Measurements from ENCODE around the gene PAK3.

The PAK3 gene

DNA sequence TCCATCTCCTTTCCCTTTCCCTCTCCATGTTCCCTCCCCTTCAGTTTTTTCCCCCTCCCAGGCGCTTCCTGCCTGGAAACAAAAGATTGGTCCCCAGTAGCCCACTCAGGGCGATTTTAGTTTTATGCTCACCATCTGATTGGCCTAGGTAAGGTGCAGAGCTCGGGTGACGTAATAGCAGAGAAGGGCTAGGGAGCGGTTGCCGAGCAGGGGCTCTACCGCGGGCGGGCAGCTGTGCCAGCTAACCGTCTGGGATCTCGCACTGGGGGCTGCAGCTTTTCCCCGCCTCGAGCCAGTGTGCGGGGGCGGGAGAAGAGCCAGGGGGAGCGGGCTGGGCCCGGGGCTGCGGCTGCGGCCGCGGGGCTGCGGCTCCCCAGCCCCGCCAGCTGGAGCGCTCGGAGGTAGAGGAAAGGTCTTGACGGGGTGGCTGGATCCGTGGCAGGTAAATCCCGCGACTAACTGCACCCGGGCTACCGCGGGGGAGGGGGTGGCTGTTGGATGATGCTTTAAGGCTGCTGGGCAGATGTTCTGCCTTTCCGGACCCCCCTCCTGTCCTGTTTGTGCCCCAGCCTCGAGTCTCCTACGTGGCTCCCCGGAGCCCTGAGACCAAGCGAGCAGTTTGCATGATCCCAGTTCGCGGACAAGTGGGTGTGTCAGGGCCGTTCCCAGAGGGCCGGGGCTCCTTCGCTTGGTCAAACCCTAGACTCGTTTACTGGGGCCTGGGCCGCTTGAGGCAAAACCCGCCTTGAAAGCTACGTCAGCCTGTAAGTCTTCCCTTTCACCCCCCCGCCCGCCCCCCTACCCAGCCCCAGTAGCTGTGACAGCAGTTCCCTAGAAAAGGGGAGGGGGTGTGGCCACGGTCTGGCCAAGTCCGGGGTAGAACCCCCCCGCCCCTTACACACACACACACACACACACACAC, at the start of gene PAK3:
Gene PAK3 (plus strand): TSS at position 218 of the 922 bp plus-strand sequence. CDS start 26,913 bp downstream, outside the sequence.
- no peak for DNase-seq

DNA sequence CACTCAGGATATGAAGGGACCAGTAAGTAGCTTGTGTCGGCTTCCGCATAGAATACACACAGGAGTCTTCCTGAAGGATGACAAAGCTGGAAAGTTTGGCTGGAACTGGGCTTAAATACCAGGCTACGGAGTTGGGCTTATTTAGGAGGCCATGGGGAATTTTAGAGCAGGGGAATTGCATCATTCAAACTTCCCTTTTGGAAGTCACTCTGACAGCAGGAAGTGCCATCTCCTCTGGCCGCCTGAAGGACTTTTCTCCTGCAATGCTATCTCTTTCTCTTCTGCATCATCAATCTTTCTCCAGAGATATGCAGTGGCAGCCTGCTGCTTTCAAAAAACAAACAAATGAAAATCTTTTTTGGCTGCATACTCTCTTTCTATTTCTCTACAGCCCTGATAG, 48.4 kb upstream of the PAK3 start:
- no peak for DNase-seq

DNA sequence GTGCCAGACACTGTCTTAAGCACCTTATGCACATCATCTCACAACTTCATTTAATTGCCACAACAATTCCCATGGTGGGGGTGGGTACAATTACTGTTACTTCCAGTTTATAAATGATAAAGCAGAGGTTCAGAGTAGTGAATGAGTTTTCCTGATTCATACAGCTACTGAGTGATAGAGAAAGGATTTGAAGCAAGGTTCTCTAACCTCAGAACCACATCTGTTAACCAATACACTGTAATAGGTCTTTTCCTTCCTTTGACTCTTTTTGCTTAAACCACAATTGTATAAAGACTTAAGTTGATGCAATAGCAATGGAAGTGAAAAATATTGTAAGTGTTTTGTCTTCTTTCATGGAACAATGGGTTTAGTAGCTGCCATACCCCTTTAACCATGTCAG, 43.5 kb upstream of the PAK3 start:
- no peak for DNase-seq

DNA sequence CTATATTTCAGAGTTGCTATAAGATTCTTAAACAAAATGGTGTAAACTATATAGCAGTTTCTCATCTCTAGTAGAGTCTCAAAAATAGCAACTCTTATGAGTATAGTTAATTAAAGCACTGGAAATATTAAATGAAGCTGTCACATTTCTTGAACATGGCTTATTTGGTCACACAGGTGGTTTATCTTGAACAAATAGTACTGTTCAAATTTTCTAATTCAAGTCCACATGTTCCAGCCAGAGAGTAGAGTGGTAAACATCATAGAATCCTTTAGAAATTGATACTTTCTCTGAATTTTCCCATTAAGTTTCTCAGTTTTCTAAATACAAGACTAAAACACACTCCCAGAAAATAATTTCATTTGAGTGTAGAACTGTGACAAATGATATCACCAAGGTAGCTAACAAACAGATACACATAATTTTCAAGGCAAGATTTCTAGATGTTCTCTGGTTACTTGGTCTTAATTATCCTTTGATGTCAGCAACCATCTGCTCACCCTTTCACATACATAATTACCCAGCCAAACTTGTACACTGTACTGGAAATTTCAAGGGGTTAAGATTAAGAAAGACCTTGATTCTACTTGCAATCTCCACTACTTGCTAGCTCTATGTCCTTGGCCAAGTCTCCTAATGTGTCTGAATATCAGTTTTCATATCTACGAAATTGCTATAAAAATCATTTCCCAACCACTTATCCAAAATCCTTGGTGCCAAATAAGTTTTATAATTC, 24.3 kb upstream of the PAK3 start:
- DNase-seq: no peak

DNA sequence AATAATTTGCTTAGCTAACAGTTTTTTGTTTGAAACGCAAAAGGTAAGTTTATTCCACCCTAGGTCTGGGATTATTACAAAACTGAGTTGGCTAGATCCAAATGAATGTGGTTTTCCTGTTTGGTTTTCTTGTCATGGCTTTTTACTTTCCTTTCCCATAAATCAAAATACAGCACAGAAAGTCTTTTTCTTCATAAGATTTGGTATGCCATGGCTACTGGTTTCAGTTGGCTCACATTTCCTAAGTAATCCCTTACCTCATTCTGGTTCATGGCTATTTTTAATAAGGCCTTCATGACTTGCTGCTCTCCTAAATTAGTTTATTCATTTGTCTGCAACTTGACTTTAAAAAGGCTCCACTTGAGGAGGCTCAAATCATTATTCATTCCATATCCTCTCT, 12.9 kb upstream of the PAK3 start:
- no peak for DNase-seq

DNA sequence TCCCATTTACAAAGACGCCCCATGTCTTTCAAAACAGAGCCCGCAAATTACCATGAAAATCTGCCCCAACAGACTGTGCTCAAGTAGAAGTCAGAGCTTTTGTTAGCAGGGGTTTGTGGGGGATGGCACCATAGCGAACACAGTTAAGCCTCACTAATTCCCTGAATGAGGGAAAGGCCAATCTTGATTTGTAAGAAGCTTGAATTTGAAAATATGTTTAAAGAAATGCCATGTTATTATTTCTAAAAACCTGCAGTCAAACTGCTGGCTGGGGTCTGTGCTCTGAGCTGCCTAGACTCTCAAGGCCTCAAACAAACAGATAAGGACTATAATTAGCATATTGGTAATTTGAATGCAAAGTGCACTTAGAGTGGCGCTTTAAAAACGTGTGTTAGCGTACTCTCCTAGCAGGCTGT, 9.4 kb upstream of the PAK3 start:
- DNase-seq: no peak

DNA sequence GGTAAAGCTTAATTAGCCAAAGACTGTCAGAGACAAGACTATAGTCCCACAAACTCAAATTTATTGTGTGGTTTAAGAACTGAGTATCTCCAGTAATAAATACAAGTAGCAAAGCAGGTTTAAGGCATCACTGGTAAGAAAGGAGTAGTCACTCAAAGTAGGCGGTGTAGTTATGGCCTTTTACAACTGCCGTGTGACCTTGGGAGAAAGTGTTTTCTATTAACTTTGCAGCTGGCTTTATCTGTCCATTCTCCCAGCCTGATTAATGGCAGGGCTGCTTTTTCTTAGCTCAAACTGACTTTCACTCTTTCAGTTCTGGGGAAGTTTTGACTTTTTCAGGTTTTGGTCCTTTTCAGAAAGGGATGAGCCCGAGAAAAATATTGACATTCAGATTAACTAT, 7.4 kb upstream of the PAK3 start:
- no peak for DNase-seq

DNA sequence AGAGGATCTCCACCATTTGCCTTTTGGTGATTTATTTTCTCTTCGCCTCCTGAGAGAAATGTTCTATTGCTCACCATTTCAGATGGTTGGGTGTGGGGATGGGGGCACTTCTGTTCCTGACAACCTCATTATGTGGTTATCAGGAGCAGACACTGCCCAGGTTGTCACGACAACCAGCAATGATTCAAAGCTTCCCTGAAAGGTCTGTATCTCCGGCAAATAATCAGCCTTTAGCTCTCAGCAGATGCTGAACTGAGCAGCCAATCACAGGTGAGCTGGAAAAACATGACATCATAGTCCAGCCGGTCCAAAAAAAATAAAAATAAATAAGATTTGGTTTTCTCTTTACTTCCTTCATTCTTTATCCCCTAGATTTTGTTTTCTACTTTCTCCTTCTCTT, 5.5 kb upstream of the PAK3 start:
- DNase-seq: no peak

DNA sequence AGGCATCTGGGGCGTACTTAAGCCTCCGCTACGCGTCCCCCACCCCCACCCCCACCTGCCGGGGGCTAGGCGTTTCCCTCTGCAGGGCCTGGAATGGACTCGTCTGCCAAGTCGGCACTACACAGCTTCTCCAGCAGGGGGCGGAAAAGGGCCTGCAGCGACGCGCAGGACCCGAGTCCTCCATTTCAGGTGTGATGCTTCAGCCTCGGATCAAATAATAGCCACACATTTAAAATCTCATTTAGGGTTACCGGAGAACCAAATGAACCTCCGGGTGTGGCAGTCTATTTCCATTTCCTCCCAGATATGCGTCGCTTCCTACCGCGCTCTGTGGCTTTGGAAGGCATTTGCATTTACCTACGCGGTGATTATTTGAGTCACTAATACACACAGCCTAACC, 2.9 kb downstream of the PAK3 start:
- DNase-seq: no peak

DNA sequence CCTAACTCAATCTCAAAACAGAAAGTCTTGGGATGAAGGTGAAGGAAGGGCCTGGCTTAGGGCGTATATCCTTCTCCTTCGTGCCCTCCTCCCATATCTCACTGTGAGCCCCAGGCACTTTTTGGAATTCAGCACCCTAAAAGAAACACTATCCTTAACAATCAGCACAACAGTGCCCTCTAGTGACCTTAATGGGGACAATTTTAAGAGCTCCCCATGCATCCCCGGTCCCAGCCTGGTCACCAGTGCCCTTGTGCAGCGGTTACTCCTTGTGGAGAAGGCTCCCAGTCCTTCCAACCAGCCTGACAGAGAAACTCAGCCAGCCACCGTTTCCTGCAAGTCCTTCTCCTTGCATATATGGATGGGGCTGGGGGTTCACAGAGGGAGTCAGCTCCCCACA, 4.2 kb downstream of the PAK3 start:
- no peak for DNase-seq

DNA sequence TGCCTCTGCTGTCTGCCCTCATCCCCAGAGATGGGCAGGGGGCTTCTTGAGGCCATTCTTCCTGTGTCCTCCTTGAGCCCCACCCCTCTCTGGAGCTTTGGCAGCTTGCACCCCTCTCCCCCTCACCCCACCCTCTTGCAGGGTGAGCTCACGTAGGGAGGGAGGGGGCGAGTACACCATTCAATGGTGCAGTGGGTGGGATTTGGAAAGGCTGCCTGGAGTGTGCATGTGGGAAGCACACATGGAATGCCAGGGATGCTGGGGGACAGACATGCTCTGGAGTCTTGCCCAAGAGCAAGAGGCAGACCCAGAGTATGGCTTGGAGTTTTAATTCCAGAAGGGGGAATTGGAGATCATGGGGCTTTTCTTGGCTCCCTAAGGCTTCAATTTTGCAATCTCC, 5.6 kb downstream of the PAK3 start:
- no peak for DNase-seq

DNA sequence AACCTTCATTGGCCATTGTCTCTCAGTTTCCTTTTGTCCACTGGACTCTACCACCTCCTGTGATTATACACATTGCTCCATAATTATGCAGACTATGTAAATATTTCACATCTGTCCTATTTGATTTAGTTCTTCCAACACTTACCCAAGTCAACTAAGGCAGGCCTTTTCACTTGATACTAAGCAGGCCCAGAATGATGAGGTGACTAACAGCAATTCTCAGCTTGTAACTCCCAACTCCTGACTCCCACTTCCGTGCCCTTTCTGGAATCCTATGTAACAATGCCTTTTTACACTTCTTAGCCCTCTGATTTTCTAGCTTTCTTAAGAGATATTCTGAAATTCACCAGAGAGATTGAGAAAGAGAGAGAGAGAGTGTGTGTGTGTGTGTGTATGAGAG, 6.6 kb downstream of the PAK3 start:
- no peak for DNase-seq

DNA sequence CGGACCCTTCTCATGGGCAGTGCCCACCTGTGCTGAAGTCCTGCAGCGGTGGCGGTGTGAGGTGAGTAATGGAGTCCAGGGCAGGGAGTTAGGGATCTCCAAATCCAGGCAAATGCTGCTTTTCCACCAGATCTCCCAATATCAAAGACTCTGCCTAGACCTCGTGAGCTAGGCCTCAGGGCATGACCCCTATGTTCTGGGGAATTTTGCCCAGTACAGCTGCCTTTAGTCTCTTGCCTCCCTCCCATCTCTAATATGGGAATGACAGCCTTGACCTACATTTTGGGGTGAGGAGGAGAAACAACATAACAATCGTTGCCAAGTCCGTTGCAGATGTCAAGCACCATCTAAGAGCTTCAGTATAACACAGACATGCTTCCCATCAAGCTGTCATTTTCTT, 7.3 kb downstream of the PAK3 start:
- DNase-seq: no peak

DNA sequence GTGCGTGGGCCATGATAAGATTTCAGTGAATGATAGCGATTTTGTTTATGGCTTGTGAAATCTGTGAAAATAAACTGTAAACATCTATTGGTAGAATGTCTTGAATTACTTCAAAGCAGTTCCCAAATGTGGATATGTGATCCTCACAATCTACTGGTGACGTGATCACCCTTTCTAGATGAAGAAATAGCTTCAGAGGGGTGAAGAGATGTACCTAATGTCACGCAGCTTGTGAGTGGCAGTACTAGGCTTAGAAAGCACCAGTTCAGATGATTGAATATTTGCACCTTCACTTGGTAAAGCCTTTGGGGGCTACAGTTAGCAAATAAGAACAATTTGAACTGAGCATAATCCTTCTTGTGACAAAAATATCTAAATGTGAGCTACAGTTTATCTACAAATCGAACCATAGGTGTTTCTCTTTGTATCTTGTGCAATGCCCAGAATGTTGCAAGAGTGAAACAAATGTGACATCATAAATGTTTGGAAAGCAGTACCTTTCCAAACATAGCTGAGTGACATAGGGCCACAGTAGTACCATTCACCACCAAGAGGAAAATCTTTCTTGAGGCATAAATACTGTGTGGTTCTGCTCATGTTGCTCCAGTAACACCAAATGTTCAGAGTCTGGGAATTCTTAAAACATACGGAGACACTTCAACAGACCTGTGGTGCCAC, 14.2 kb downstream of the PAK3 start:
- no peak for DNase-seq

DNA sequence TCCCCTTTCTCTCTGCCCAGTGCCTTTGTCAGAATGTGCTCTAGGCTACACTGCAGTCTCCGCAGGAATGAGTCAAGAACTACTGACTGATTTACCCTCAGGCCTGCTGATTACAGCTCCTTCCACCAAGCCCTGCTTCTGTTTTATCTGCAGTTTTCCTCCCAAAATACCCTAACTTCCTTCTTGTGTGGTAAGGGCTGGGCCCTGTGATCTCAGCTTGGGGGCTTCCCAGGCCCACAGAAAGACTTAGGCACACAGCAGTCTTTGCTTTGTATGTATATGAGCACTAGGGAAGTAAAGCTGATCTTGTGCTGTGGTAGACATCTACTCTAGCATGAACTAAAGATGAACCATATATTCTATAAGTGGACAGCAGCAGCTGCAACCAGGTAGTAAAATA, 18.8 kb downstream of the PAK3 start:
- no peak for DNase-seq

DNA sequence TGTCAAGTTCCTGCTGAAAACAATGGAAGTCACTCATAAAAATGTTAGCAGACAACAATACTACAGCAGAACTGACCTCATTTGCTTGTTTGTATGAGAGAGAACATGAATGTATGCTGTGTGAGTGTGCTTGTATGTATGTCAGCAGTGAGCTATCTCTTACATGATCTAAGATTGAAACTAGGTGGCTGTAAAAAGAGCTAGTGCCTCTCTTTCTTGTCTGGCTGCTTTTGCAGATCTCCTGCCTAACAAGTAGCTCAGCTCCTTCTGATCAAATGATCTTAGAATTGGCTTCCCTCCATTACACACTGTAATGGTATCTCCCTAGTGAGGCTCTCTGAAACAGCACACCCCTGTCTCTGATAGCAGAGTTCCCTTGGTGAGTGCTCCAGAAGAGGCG, 20.7 kb downstream of the PAK3 start:
- DNase-seq: no peak

DNA sequence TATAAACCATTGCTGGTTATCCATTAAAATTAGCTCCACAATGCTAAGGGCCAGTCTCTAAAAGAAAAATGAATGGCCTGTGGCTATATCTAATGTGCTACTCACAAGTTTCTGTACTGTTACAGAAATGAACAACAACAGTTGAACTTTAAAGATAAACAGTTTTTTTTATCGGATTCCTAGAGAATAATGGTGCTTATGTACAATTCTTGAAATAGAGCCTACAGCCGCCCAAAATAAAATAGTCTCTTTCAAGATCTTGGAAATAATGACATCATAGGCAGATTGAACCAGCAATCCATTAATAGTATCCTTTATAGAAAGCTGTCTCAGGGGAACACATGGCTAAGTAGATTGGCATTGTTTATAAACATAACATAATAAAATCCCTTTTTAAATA, 23.4 kb downstream of the PAK3 start:
- no peak for DNase-seq

DNA sequence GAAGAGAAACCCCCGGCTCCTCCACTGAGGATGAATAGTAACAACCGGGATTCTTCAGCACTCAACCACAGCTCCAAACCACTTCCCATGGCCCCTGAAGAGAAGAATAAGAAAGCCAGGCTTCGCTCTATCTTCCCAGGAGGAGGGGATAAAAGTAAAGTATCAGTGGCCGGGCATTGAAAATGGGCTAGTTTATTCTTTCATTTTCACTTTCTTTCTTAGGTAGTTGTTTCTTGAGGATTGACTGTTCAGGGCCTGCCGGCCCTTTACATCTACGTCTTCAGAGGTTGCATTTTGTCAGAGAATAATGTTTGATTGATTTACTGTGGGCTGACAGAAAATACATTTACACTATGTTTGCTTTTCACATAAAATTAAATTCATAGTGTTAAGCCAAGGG, 27.1 kb downstream of the PAK3 start:
- DNase-seq: no peak

DNA sequence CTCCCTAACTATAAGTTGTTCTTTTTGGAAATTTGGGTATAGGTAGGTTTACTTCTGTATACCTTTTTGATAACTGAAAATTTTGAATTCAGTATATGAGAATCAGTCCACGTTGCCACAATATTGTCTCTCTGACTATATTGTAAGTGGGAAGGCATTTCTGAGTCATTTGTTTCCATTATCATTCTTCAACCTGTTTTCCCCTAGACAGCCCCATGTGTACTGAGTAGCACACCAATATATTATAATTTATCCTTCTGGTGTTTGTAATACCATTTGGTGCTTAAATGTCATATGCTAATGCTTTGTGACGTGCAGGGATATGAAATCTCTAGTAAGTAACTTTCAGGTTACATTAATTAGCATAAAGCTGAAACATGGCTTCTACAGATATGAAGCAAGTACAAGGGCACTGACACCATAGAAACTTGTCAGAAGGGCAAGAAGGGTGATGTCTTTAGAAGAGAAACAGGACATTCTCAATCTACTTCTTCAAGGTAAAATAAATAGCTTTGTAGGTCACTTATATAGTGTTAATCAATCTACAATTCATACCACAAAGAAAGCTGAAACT, 27.7 kb downstream of the PAK3 start:
- DNase-seq: no peak

DNA sequence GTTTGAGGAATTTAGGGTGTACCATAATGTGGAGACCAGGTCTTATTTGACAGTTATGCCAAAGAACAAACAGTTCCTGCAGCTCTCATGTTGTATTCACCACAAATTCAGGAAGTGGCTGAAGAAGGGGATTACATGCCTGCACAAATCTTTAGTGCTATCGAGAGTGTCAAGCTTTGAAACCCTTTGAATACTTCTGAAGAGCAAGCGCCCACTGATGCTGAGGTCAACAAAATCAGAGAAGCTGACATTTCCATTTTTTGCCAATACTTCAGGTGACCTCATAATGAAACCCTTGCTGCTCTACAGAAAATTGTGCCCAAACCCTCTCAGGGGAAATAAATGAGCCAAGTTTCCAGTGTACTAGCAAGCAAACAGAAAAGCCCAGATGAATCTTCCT, 28.4 kb downstream of the PAK3 start:
- DNase-seq: no peak

DNA sequence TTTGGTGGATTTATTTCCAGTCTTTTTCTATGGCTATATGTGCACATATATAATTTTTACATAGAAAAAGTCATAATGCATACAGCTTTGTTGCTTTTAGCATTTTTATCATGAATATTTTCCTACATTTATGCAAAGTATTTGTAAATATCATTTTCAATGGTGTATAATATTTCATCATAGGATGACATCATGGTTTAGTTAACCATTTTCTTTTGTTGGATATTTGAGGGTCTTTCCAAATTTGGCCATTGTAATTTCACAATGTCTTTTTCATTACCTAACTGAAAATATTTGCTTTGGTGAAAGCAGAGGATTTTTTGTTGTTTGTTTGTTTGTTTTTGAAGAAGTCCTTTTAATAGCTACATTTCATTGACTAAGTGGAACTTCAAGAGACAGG, 31.0 kb downstream of the PAK3 start:
- DNase-seq: no peak

DNA sequence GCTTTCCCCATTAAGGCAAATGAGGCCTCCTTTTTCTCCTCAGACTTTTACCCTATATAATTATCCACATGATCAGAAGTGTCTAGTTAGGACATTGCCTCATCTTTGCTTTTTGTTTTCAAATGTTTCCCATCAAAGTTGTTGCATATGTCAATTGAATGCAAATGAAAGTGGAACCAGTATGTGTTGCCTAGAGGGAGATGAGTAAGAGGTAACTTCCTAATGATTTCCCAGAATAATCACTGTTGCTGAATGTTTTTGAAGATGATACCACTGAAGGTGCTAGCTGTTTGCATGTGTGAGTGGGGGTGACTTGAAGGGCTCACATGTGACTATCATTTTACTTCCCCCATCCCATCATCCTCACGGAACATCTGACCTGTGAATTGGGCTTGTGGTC, 33.9 kb downstream of the PAK3 start:
- no peak for DNase-seq

DNA sequence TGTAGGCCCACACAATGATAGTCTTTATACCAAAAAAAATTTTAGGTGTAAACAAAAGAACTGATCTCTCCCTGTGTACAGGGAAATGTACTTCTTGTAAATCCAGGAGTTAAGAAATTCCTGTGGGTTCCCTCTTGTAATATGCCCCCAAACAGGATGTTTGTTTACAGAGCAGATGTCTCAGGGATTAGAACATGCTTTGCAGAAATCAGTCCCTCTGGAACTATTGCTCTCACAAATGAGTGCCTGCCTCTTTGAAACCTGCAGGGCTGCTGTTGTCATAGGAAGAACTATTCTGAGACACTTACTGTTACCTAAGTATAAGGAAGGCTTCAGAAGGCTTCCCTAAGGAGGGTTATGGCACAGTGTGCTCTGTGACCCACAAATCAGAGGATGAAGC, 35.6 kb downstream of the PAK3 start:
- DNase-seq: no peak

Measured in T1000 (cell line).